ENCODE data around the gene SDR42E1. TPM values are rescaled to one million over a fixed set of nuclear protein-coding genes. Genes with fewer than 3 reads are reported as not detected.

The SDR42E1 gene
- total and polyA plus RNA-seq, 2 of the 4 experiments (the other 2 are of a cell fraction): 0.44 to 0.72 TPM

- Histone ChIP-seq H3K18ac (ENCODE audit: low read depth, low read length) (no peak overlapping the region), H3K27ac (ENCODE audit: insufficient read depth, low read length) (no peak overlapping the region), H2BK120ac (ENCODE audit: low read depth, low read length) (no peak overlapping the region), H2BK5ac (ENCODE audit: low read depth, low read length, poor library complexity, severe bottlenecking) (no peak overlapping the region), H4K20me1 (ENCODE audit: insufficient read depth, low read length) (no peaks in the 10 kb centered on the region), H3K4ac (ENCODE audit: low read depth, low read length) (no peak overlapping the region), H2BK15ac (ENCODE audit: low read depth, low read length) (no peak overlapping the region), H4K5ac (ENCODE audit: low read depth, low read length) (no peak overlapping the region), H2AK9ac (replicated peaks; ENCODE audit: low read depth, low read length, poor library complexity) (no peak overlapping the region), H2BK20ac (ENCODE audit: low read depth, low read length) (no peak overlapping the region), H4K91ac (ENCODE audit: insufficient read depth, low read depth, low read length) (no peak overlapping the region), H4K8ac (ENCODE audit: low read depth in 2 of 2, low read length in 2 of 2) (no peak overlapping the region), H3K27me3 (ENCODE audit: control insufficient read depth, insufficient read depth, low read length) (no peaks in the 10 kb centered on the region; the same call in 1 of the 2 replicates), H3K23ac (ENCODE audit: low read depth, low read length) (no peak overlapping the region), H3K14ac (replicated peaks; ENCODE audit: low read depth, low read length) (no peak overlapping the region), H3K4me1 (ENCODE audit: control insufficient read depth, insufficient read depth, low read length) (no peaks in the 10 kb centered on the region), H3K4me3 (ENCODE audit: insufficient read depth, low read depth, low read length) (no peak overlapping the region), H3K4me2 (ENCODE audit: low read depth, low read length) (no peak overlapping the region), H3K9me1 (ENCODE audit: insufficient read depth, low read length) (no peaks in the 10 kb centered on the region), H3K9ac (ENCODE audit: low read depth, low read length) (no peak overlapping the region), H3K36me3 (ENCODE audit: control insufficient read depth, insufficient read depth, low read length) (no peaks in the 10 kb centered on the region), H2AK5ac (ENCODE audit: low read depth, low read length) (no peak overlapping the region), H2AFZ (replicated peaks; ENCODE audit: low read length, poor library complexity) (no peak overlapping the region), H3K9me3 (ENCODE audit: control insufficient read depth, insufficient read depth, low read length) (peaks cover 3% of the 10 kb centered on the region; the same call in 1 of the 2 replicates), H3K56ac (ENCODE audit: extremely low read depth, insufficient read depth, low read length) (no peak overlapping the region), H3K79me1 (ENCODE audit: low read depth in 1 of 2, low read length in 2 of 2) (no peaks in the 10 kb centered on the region)
- dilution Hi-C loops (cut with HindIII; ENCODE audit: low sequenced_read_pairs, unreplicated experiment): no loop called here
- DNase-seq (no peak), ATAC-seq (ENCODE audit: low read depth) (no peak)
- intact Hi-C loops (cut with micrococcal nuclease): loop anchor here (10.0 kb wide), 1 partner anchor 57 kb away; no protein-coding TSS in a partner anchor
- ChIA-PET CTCF (no interaction called here), POLR2A (ENCODE audit: unreplicated experiment) (no interaction called here)
- in situ Hi-C loops (cut with MboI; ENCODE audit: low sequenced_read_pairs): no loop called here
- TF ChIP-seq USF2 (IDR thresholded peaks at IDR 0.05; ENCODE audit: low read depth, low read length) (no peak), MAZ (IDR thresholded peaks at IDR 0.05; ENCODE audit: borderline replicate concordance, low read depth, low read length) (no peak), SMC3 (IDR thresholded peaks at IDR 0.05; ENCODE audit: low read depth, low read length) (no peak), RCOR1 (IDR thresholded peaks at IDR 0.05; ENCODE audit: insufficient replicate concordance, low read length) (no peak)
- TF ChIP-seq, protein P1, sequence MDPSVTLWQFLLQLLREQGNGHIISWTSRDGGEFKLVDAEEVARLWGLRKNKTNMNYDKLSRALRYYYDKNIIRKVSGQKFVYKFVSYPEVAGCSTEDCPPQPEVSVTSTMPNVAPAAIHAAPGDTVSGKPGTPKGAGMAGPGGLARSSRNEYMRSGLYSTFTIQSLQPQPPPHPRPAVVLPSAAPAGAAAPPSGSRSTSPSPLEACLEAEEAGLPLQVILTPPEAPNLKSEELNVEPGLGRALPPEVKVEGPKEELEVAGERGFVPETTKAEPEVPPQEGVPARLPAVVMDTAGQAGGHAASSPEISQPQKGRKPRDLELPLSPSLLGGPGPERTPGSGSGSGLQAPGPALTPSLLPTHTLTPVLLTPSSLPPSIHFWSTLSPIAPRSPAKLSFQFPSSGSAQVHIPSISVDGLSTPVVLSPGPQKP (IDR thresholded peaks at IDR 0.05; ENCODE audit: borderline replicate concordance, low read depth, low read length): no peak
- no TSS peak for BruUV-seq (replicated peaks)
- WGBS, 2 experiments (ENCODE audit: extremely low coverage in 2 of 2, insufficient read length in 1 of 2): no CpG with 5 or more reads among the region's 2 CpGs
These were observed 59.7 kb downstream of the SDR42E1 start for GRCh38 chr16:81951564-81951963.
